HepG2 (cell line): Measurements from ENCODE around the gene BAIAP2L2. TPM values are rescaled to one million over a fixed set of nuclear protein-coding genes. Genes with fewer than 3 reads are reported as not detected.

Source experiments
- AFF4 ChIP-seq: sonication (generic); formaldehyde crosslinking; IDR thresholded peaks from 2 replicates; pipeline ENCODE4 v1.4.0; 2020; ENCODE audit warnings: missing genetic modification reagents
- HMG20B ChIP-seq: conservative IDR thresholded peaks from 2 replicates; pipeline ENCODE4 v1.6.1; 2016; ENCODE audit warnings: missing genetic modification reagents, missing compliant biosample characterization
- JUND ChIP-seq: sonication (generic); formaldehyde crosslinking; IDR thresholded peaks from 2 replicates; pipeline ENCODE4 v1.8.0; 2022; ENCODE audit warnings: mild to moderate bottlenecking, missing genetic modification reagents
- KIAA2018 ChIP-seq: sonication (generic); formaldehyde crosslinking; IDR thresholded peaks from 2 replicates; pipeline ENCODE4 v1.5.0; 2020; ENCODE audit warnings: mild to moderate bottlenecking, missing genetic modification reagents, borderline replicate concordance
- MTF1 ChIP-seq: sonication (generic); formaldehyde crosslinking; IDR thresholded peaks from 2 replicates; pipeline ENCODE4 v1.5.0; 2020; ENCODE audit warnings: missing genetic modification reagents
- PBX3 ChIP-seq: sonication (generic); formaldehyde crosslinking; IDR thresholded peaks from 2 replicates; pipeline ENCODE4 v1.8.1; 2023; ENCODE audit warnings: missing genetic modification reagents, inconsistent platforms, borderline replicate concordance
- PCBP2 ChIP-seq: fragments of 200-400 bp; formaldehyde crosslinking; optimal IDR thresholded peaks from 2 replicates; pipeline ENCODE3; 2018; ENCODE audit warnings: low read length, low read depth; ENCODE audit not compliant: poor library complexity, severe bottlenecking
- SCMH1 ChIP-seq: sonication (generic); formaldehyde crosslinking; IDR thresholded peaks from 2 replicates; pipeline ENCODE4 v1.9.0; 2021; ENCODE audit warnings: missing genetic modification reagents, mild to moderate bottlenecking, borderline replicate concordance
- SP5 ChIP-seq: IDR thresholded peaks from 2 replicates; pipeline ENCODE4 v1.6.1; 2016; ENCODE audit warnings: low read depth, borderline replicate concordance
- THAP8 ChIP-seq: sonication (generic); formaldehyde crosslinking; IDR thresholded peaks from 2 replicates; pipeline ENCODE4 v1.5.1; 2020; ENCODE audit warnings: missing genetic modification reagents, mild to moderate bottlenecking, borderline replicate concordance
- YEATS2 ChIP-seq: sonication (generic); formaldehyde crosslinking; IDR thresholded peaks from 2 replicates; pipeline ENCODE4 v1.4.0; 2020; ENCODE audit warnings: missing genetic modification reagents, borderline replicate concordance
- ZC3H13 ChIP-seq: sonication (generic); formaldehyde crosslinking; IDR thresholded peaks from 2 replicates; pipeline ENCODE4 v1.8.1; 2023; ENCODE audit warnings: mild to moderate bottlenecking, missing genetic modification reagents, moderate library complexity
- polyA plus RNA-seq, 8 experiments: library from polyadenylated mRNA; depleted of rRNA in 3 of 8; stranded (reverse) in 7 of 8; unstranded in 1 of 8; fragments of >200 nt; fragmentation: Illumina TruSeq in 4 of 8; extraction: Trizol in 4 of 8; gene quantifications; 2 replicates each; pipeline versions ENCODE4 v1.2.1 to v1.2.3, GENCODE V29; 2011 to 2016; ENCODE audit warnings: low read depth in 4 of 8, missing spikeins in 1 of 8, mixed read lengths in 1 of 8; ENCODE audit not compliant: insufficient read depth in 1 of 8
- total RNA-seq, 5 experiments: library from RNA; depleted of rRNA; stranded (reverse); fragments of >200 nt; fragmentation: Illumina TruSeq; extraction: Trizol; gene quantifications; 2 replicates each; pipeline ENCODE4 v1.2.3, GENCODE V29; 2016; ENCODE audit warnings: low read depth in 1 of 5

BAIAP2L2 gene
- total and polyA plus RNA-seq, 2 of the 13 experiments (the other 11 are each of a cell fraction or from before 2014, with no cell fraction given): 4.4 to 7.5 TPM

- TF ChIP-seq MTF1 (CRISPR knock-in tag) (no peak), YEATS2 (peak; percentile 22; the same call in 1 of the 2 replicates), PBX3 (CRISPR knock-in tag) (no peak), SCMH1 (no peak), PCBP2 (no peak), SP5 (peak; percentile 99), KIAA2018 (CRISPR knock-in tag) (no peak), THAP8 (CRISPR knock-in tag) (no peak), HMG20B (peak; percentile 36; the same call in 1 of the 2 replicates), ZC3H13 (CRISPR knock-in tag) (no peak), JUND (CRISPR knock-in tag) (no peak), AFF4 (CRISPR knock-in tag) (no peak)
These were observed 2.6 kb downstream of the BAIAP2L2 start (continued) for GRCh38 chr22:38107692-38108515.
